SK-N-SH (cell line): ENCODE measurements around the gene EDEM3.

Experiments used
- CHD2 ChIP-seq: fragments of 150-350 bp; IDR thresholded peaks from 2 replicates; pipeline ENCODE4 v1.6.1; 2018; ENCODE audit warnings: low read length; ENCODE audit not compliant: partially characterized antibody
- RAD21 ChIP-seq: IDR thresholded peaks from 2 replicates; pipeline ENCODE4 v1.6.1; 2012; ENCODE audit warnings: mild to moderate bottlenecking, low read length
- TEAD4 ChIP-seq: IDR thresholded peaks from 2 replicates; pipeline ENCODE4 v1.4.0; 2012; ENCODE audit warnings: mild to moderate bottlenecking, borderline replicate concordance; ENCODE audit not compliant: insufficient read depth

DNA sequence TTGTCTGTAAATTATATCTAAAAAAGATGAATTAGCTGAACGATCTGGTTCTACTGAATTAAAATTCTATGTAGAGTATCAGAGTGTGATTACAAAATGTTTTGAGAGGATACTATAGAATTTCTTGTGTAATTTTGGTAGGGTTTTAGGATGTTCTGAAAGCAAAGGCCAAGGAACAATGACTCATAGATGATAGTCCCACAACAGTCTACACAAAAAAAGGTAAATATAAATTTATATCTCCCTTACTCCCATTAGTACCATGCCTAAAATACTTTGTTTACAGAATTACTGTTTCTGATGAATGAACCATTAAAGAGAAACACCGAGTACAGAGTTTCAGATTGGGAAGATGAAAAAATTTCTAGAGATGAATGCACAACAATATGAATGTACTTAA is 9.5 kb downstream of the EDEM3 start:
- TF ChIP-seq TEAD4 (no peak), RAD21 (no peak), CHD2 (no peak)
